B cell (primary cell): ENCODE results near the gene RASGEF1C.

Source experiments
- EZH2 ChIP-seq: IDR thresholded peaks from 2 replicates; pipeline ENCODE4 v1.6.1; 2012; ENCODE audit warnings: borderline replicate concordance, low read depth, mild to moderate bottlenecking, moderate library complexity, low read length; ENCODE audit not compliant: insufficient read depth, poor library complexity, severe bottlenecking
- TF ChIP-seq, protein P1 (sequence below): fragments of 200-600 bp; IDR thresholded peaks from one replicate; pipeline ENCODE4 v1.8.0; 2022; ENCODE audit warnings: antibody characterized with exemption, mild to moderate bottlenecking

- TF ChIP-seq, protein P1, sequence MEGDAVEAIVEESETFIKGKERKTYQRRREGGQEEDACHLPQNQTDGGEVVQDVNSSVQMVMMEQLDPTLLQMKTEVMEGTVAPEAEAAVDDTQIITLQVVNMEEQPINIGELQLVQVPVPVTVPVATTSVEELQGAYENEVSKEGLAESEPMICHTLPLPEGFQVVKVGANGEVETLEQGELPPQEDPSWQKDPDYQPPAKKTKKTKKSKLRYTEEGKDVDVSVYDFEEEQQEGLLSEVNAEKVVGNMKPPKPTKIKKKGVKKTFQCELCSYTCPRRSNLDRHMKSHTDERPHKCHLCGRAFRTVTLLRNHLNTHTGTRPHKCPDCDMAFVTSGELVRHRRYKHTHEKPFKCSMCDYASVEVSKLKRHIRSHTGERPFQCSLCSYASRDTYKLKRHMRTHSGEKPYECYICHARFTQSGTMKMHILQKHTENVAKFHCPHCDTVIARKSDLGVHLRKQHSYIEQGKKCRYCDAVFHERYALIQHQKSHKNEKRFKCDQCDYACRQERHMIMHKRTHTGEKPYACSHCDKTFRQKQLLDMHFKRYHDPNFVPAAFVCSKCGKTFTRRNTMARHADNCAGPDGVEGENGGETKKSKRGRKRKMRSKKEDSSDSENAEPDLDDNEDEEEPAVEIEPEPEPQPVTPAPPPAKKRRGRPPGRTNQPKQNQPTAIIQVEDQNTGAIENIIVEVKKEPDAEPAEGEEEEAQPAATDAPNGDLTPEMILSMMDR = no peak
- no peak for TF ChIP-seq EZH2
Measured at GRCh38 chr5:180251887-180252286, 42.9 kb upstream of the RASGEF1C start.
